BLaER1 (cell line): ENCODE results near the gene BAHD1.

ENCODE experiments used
- H3K27ac ChIP-seq: shearing (Covaris generic); formaldehyde crosslinking; 2 replicates; pipeline ENCODE4 v1.8.1; 2022
- H3K27me3 ChIP-seq: shearing (Covaris generic); formaldehyde crosslinking; 2 replicates; pipeline ENCODE4 v1.8.1; 2022
- H3K36me3 ChIP-seq: shearing (Covaris generic); formaldehyde crosslinking; 2 replicates; pipeline ENCODE4 v1.8.1; 2022
- H3K4me1 ChIP-seq: shearing (Covaris generic); formaldehyde crosslinking; 2 replicates; pipeline ENCODE4 v1.8.1; 2022
- H3K4me2 ChIP-seq: shearing (Covaris generic); formaldehyde crosslinking; 2 replicates; pipeline ENCODE4 v1.8.1; 2022
- H3K4me3 ChIP-seq: shearing (Covaris generic); formaldehyde crosslinking; 2 replicates; pipeline ENCODE4 v1.8.1; 2022
- H3K9ac ChIP-seq: shearing (Covaris generic); formaldehyde crosslinking; 2 replicates; pipeline ENCODE4 v1.8.1; 2022
- H3K9me3 ChIP-seq: shearing (Covaris generic); formaldehyde crosslinking; 2 replicates; pipeline ENCODE4 v1.8.1; 2022
- H4K20me1 ChIP-seq: shearing (Covaris generic); formaldehyde crosslinking; 2 replicates; pipeline ENCODE4 v1.8.1; 2022
- Cebpa-rat ChIP-seq: shearing (Covaris generic); IDR thresholded peaks from 2 replicates; pipeline ENCODE4 v1.8.1; 2022

BAHD1 gene

GRCh38 chr15:40511093-40511471, 70.3 kb downstream of the BAHD1 start:
- Histone ChIP-seq H3K9me3 (no peaks in the 10 kb centered on the region), H3K4me2 (peak overlapping the region; percentile 91), H4K20me1 (peaks cover 26% of the 10 kb centered on the region), H3K4me3 (peak overlapping the region; percentile 65), H3K36me3 (no peaks in the 10 kb centered on the region), H3K9ac (no peak overlapping the region), H3K27ac (no peak overlapping the region), H3K4me1 (peaks cover 21% of the 10 kb centered on the region), H3K27me3 (peaks cover 64% of the 10 kb centered on the region)
- no peak for TF ChIP-seq Cebpa-rat

DNA sequence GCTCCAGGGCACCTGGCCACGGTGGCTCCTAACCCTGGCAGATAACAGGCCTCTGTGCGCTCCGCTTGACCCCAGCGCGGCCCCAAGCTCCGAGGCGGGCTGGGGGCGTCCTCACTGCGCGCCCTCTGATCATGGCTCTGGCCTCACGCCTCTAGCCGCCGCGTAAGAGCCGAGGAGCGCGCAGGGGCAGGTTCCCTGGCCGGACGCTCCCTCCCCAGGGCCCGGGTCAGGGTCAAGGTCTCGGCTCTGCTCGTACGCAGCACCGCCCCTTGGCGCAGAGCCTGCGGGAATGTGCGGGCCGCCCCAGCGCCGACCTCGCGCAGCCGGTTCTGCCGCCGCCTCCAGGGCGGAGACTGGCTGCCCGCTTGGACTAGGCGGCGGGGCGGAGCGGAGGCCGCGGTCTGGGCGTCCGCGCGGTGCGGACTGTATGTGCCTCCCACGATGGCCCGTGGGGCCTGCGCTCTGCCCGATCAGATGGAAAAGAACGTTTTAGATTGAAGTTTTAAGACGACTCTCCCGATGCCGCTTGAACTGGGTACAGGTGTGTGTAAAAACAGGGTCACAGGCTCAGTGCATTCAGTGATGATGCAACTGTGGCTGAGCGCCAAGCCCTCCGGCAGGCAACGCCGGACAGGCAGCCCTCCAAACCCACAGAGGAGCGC, 70.8 kb downstream of the BAHD1 start:
- Histone ChIP-seq H3K36me3 (no peaks in the 10 kb centered on the region), H3K4me1 (peaks cover 21% of the 10 kb centered on the region), H3K9ac (no peak overlapping the region), H3K27ac (no peak overlapping the region), H4K20me1 (peaks cover 26% of the 10 kb centered on the region), H3K27me3 (peaks cover 64% of the 10 kb centered on the region), H3K4me2 (peak overlapping the region; percentile 91), H3K4me3 (peak overlapping the region; percentile 65), H3K9me3 (no peaks in the 10 kb centered on the region)
- no peak for TF ChIP-seq Cebpa-rat

GRCh38 chr15:40512440-40512839, 71.7 kb downstream of the BAHD1 start:
- Histone ChIP-seq H3K9ac (no peak overlapping the region), H3K36me3 (no peaks in the 10 kb centered on the region), H3K9me3 (no peaks in the 10 kb centered on the region), H3K27me3 (peaks cover 58% of the 10 kb centered on the region), H3K4me1 (peaks cover 14% of the 10 kb centered on the region), H3K4me2 (no peak overlapping the region), H3K27ac (no peak overlapping the region), H4K20me1 (peaks cover 26% of the 10 kb centered on the region), H3K4me3 (no peak overlapping the region)
- TF ChIP-seq Cebpa-rat: no peak

- H4K20me1 ChIP-seq: peaks cover 26% of the 10 kb centered on the region
- H3K4me3 ChIP-seq: no peak overlapping the region
- peaks cover 50% of the 10 kb centered on the region for H3K27me3 ChIP-seq
- H3K36me3 ChIP-seq: no peaks in the 10 kb centered on the region
- no peak overlapping the region for H3K27ac ChIP-seq
- no peak overlapping the region for H3K9ac ChIP-seq
- peaks cover 13% of the 10 kb centered on the region for H3K4me1 ChIP-seq
- no peak overlapping the region for H3K4me2 ChIP-seq
- no peaks in the 10 kb centered on the region for H3K9me3 ChIP-seq
- TF ChIP-seq Cebpa-rat: no peak
Measured at GRCh38 chr15:40513609-40514008, 72.9 kb downstream of the BAHD1 start.

GRCh38 chr15:40516322-40516721, 75.6 kb downstream of the BAHD1 start:
- peaks cover 5% of the 10 kb centered on the region for H3K4me1 ChIP-seq

More at GRCh38 chr15:40516322-40516721, 75.6 kb downstream of the BAHD1 start:
- no peak overlapping the region for H3K4me2 ChIP-seq
- H3K27ac ChIP-seq: no peak overlapping the region
- no peaks in the 10 kb centered on the region for H3K9me3 ChIP-seq
- no peak for TF ChIP-seq Cebpa-rat
- no peak overlapping the region for H3K9ac ChIP-seq
- H4K20me1 ChIP-seq: peaks cover 15% of the 10 kb centered on the region
- no peak overlapping the region for H3K4me3 ChIP-seq
- H3K36me3 ChIP-seq: no peaks in the 10 kb centered on the region
- H3K27me3 ChIP-seq: peaks cover 29% of the 10 kb centered on the region
